GM12878 (cell line): ENCODE data around the gene EIF2B5. TPM values are rescaled to one million over a fixed set of nuclear protein-coding genes. Genes with fewer than 3 reads are reported as not detected.

Experiments used
- ATAC-seq: fragments of 200-7000 bp; cut with Tn5 transposase; 3 replicates; pipeline ENCODE4 v1.9.1; 2020; ENCODE audit warnings: mild to moderate bottlenecking, moderate library complexity
- BruUV-seq: library from RNA; stranded (reverse); fragments of 400-500 nt; replicated peaks from 2 replicates; lab custom pipeline; 2021; lab: Mats Ljungman, UMichigan
- CTCF ChIA-PET: fragments of 300-600 bp; sonication (Branson Sonifier 250); formaldehyde crosslinking; extraction: SDS; loops from one replicate; lab custom pipeline; 2021; ENCODE audit warnings: inconsistent platforms; lab: Yijun Ruan, JAX
- POLR2A ChIA-PET: fragments of 350-600 bp; formaldehyde crosslinking; extraction: SDS; loops from one replicate; lab custom pipeline; 2021; ENCODE audit warnings: inconsistent platforms; lab: Charles Lee
- RAD21 ChIA-PET: fragments of 300-600 bp; sonication (Branson Sonifier 250); formaldehyde crosslinking; loops from one replicate; lab custom pipeline; 2023; ENCODE audit warnings: antibody characterized with exemption; ENCODE audit not compliant: unreplicated experiment; lab: Charles Lee
- SMC1A ChIA-PET: fragments of 300-600 bp; sonication (Branson Sonifier 250); formaldehyde crosslinking; loops from one replicate; lab custom pipeline; 2023; ENCODE audit not compliant: unreplicated experiment, uncharacterized antibody; lab: Charles Lee
- DNase-seq: peaks from one replicate; pipeline ENCODE4 v3.0.0-alpha.2; 2011; ENCODE audit warnings: low read depth, low spot score
- FAIRE-seq: peaks from 3 replicates; lab custom pipeline; 2011; peaks lifted over from hg19 to GRCh38; lab: Jason Lieb, UNC
- H2AFZ ChIP-seq: 2 replicates; pipeline ENCODE4 v1.6.0; 2011; ENCODE audit warnings: low read depth, low read length, control low read depth; ENCODE audit not compliant: control insufficient read depth
- H3K27ac ChIP-seq: 2 replicates; pipeline ENCODE4 v1.5.1; 2011; ENCODE audit warnings: control low read depth; ENCODE audit not compliant: control insufficient read depth, insufficient read depth
- H3K27me3 ChIP-seq, 2 experiments: replicated peaks in 1 of 2; 2 replicates each; pipeline versions ENCODE4 v1.6.0 to v1.6.1; 2011; ENCODE audit warnings: low read length in 1 of 2; ENCODE audit not compliant: control insufficient read depth in 2 of 2, insufficient read depth in 2 of 2
- H3K36me3 ChIP-seq, 2 experiments: 2 replicates each; pipeline ENCODE4 v1.5.1; 2011; ENCODE audit warnings: low read length in 1 of 2; ENCODE audit not compliant: control insufficient read depth in 2 of 2, insufficient read depth in 2 of 2
- H3K4me1 ChIP-seq: 2 replicates; pipeline ENCODE4 v1.6.1; 2011; ENCODE audit warnings: mild to moderate bottlenecking, low read length, moderate library complexity, mixed read lengths; ENCODE audit not compliant: control insufficient read depth, insufficient read depth
- H3K4me2 ChIP-seq: 2 replicates; pipeline ENCODE4 v1.6.0; 2011; ENCODE audit warnings: control low read depth; ENCODE audit not compliant: control insufficient read depth, insufficient read depth
- H3K4me3 ChIP-seq: fragments of 200-600 bp; sonication (generic); 2 replicates; pipeline ENCODE4 v1.5.1; 2016
- H3K79me2 ChIP-seq: 2 replicates; pipeline ENCODE4 v1.6.0; 2011; ENCODE audit warnings: low read length; ENCODE audit not compliant: control insufficient read depth, insufficient read depth
- H3K9ac ChIP-seq: 2 replicates; pipeline ENCODE4 v1.8.0; 2011; ENCODE audit warnings: low read length, control low read depth, mixed read lengths; ENCODE audit not compliant: control insufficient read depth, insufficient read depth
- H3K9me3 ChIP-seq: replicated peaks from 3 replicates; pipeline ENCODE4 v1.5.1; 2011; ENCODE audit warnings: mild to moderate bottlenecking, low read length; ENCODE audit not compliant: control insufficient read depth, insufficient read depth
- H4K20me1 ChIP-seq: 2 replicates; pipeline ENCODE4 v1.6.0; 2011; ENCODE audit not compliant: control insufficient read depth, insufficient read depth
- BCL11A ChIP-seq: IDR thresholded peaks from 2 replicates; pipeline ENCODE4 v1.6.1; 2011; ENCODE audit warnings: low read depth, low read length
- BHLHE40 ChIP-seq, 2 experiments: fragments of 450-650 bp in 1 of 2; IDR thresholded peaks; 2 replicates each; pipeline ENCODE4 v1.6.1; 2011 to 2017; ENCODE audit warnings: low read depth in 2 of 2, borderline replicate concordance in 1 of 2, improper control_type of control experiment in 1 of 2, low read length in 1 of 2, mild to moderate bottlenecking in 1 of 2
- HDAC2 ChIP-seq: fragments of 200-600 bp; sonication (generic); IDR thresholded peaks from 2 replicates; pipeline ENCODE4 v1.6.1; 2017
- PML ChIP-seq: IDR thresholded peaks from 2 replicates; pipeline ENCODE4 v1.6.1; 2012; ENCODE audit warnings: low read length, inconsistent platforms
- POLR2AphosphoS2 ChIP-seq: IDR thresholded peaks from 2 replicates; pipeline ENCODE4 v1.6.1; 2011; ENCODE audit warnings: low read depth, mild to moderate bottlenecking, low read length, improper control_type of control experiment, moderate library complexity
- SPI1 ChIP-seq: IDR thresholded peaks from 2 replicates; pipeline ENCODE4 v1.6.1; 2011; ENCODE audit warnings: low read depth, mild to moderate bottlenecking, low read length, moderate library complexity, borderline replicate concordance; ENCODE audit not compliant: insufficient read depth
- STAT1 ChIP-seq: fragments of 450-650 bp; conservative IDR thresholded peaks from 2 replicates; pipeline ENCODE4 v1.6.1; 2014; ENCODE audit warnings: antibody characterized with exemption, mild to moderate bottlenecking
- WGBS: methylation state at CpG from one replicate; pipeline ENCODE4 v1.1.6; 2016; ENCODE audit warnings: low lambda C conversion rate; ENCODE audit not compliant: insufficient replicate concordance, insufficient coverage; ENCODE audit errors: missing lambda C conversion rate; 5-methylcytosine and 5-hydroxymethylcytosine counted together
- in situ Hi-C: fragments of 300-500 bp; cut with MboI; formaldehyde crosslinking; loops from 9 replicates; pipeline ENCODE4 v1.14.3; 2018; ENCODE audit warnings: mixed read lengths
- intact Hi-C: fragments of 100-400 bp; cut with micrococcal nuclease; formaldehyde crosslinking; loops from one replicate; pipeline ENCODE4 v1.14.2; 2022; ENCODE audit not compliant: unreplicated experiment
- polyA plus RNA-seq, 11 experiments: library from polyadenylated mRNA; depleted of rRNA in 4 of 11; unstranded in 6 of 11; stranded (reverse) in 5 of 11; fragments of >200 nt; fragmentation: Nextera tagmentation in 4 of 11; fragmentation: Illumina TruSeq in 1 of 11; extraction: Ambion mirVana in 4 of 11; extraction: Trizol in 1 of 11; gene quantifications; 1 replicate in 1 of 11; 2 replicates in 10 of 11; pipeline versions ENCODE4 v1.2.1 to v1.2.3, GENCODE V29; 2011 to 2016; ENCODE audit warnings: inconsistent platforms in 2 of 11, missing spikeins in 2 of 11, low read depth in 1 of 11
- total RNA-seq, 4 experiments: library from RNA; depleted of rRNA in 3 of 4; stranded (reverse); fragments of >200 nt in 3 of 4; fragmentation: Illumina TruSeq in 1 of 4; extraction: Trizol in 1 of 4; gene quantifications; 2 replicates each; pipeline versions ENCODE4 v1.2.1 to v1.2.3, GENCODE V29; 2013 to 2021
- TF ChIP-seq, protein P1 (sequence below): IDR thresholded peaks from 2 replicates; pipeline ENCODE4 v1.6.1; 2011; ENCODE audit warnings: mild to moderate bottlenecking, low read depth, low read length, moderate library complexity; ENCODE audit not compliant: insufficient replicate concordance
- TF ChIP-seq, protein P2 (sequence below): fragments of 450-650 bp; IDR thresholded peaks from 2 replicates; pipeline ENCODE4 v1.6.1; 2018; ENCODE audit warnings: borderline replicate concordance, mild to moderate bottlenecking; ENCODE audit not compliant: partially characterized antibody

The EIF2B5 gene
- total and polyA plus RNA-seq, 10 of the 15 experiments (the other 5 are each of a cell fraction or from before 2014, with no cell fraction given): 13.7 to 82.7 (median 52.2) TPM

DNA sequence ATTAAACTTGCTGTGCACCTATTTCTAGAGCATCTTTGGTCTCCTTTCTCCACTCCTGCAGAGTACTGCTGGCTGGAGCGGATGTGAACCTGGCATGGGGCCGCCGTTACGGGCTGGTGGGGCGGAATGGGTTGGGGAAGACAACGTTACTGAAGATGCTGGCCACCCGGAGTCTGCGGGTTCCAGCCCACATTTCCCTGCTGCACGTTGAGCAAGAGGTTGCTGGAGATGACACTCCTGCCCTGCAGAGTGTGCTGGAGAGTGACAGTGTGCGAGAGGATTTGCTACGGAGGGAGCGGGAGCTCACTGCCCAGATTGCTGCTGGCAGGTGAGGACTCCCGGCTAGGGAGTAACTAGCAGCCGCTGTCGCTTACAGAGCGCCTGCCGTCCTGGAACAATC is 52.9 kb downstream of the EIF2B5 start:
- no peak for ATAC-seq
- no TSS peak for BruUV-seq
- ChIA-PET POLR2A (interaction anchor here (0.6 kb wide), 1 partner anchor 1192 kb away, joined by 4 read pairs; no protein-coding TSS in a partner anchor), SMC1A (no interaction called here), RAD21 (no interaction called here), CTCF (no interaction called here)
- FAIRE-seq: no peak
- Histone ChIP-seq H4K20me1 (peaks cover 3% of the 10 kb centered on the region; the same call in 1 of the 2 replicates), H2AFZ (no peak overlapping the region), H3K4me1 (0 out of 2 replicates have a peak, but pooled peaks cover 4% of the 10 kb centered on the region), H3K4me2 (no peak overlapping the region), H3K9me3 (no peaks in the 10 kb centered on the region), H3K79me2 (peaks cover 27% of the 10 kb centered on the region), H3K27ac (no peak overlapping the region), H3K27me3 (no peaks in the 10 kb centered on the region), H3K9ac (no peak overlapping the region), H3K4me3 (no peak overlapping the region), H3K36me3 (peaks cover 6 to 11% of the 10 kb centered on the region in 2 experiments; a peak in 3 of 4 replicates)
- no peak for DNase-seq
- TF ChIP-seq, protein P1, sequence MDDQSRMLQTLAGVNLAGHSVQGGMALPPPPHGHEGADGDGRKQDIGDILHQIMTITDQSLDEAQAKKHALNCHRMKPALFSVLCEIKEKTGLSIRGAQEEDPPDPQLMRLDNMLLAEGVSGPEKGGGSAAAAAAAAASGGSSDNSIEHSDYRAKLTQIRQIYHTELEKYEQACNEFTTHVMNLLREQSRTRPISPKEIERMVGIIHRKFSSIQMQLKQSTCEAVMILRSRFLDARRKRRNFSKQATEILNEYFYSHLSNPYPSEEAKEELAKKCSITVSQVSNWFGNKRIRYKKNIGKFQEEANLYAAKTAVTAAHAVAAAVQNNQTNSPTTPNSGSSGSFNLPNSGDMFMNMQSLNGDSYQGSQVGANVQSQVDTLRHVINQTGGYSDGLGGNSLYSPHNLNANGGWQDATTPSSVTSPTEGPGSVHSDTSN: no peak
- no peak for TF ChIP-seq BHLHE40 (IDR thresholded peaks at IDR 0.05; ENCODE audit: borderline replicate concordance in 1 of 2, low read depth in 2 of 2, low read length in 1 of 2)
- TF ChIP-seq POLR2AphosphoS2: no peak
- TF ChIP-seq SPI1: no peak
- no peak for TF ChIP-seq STAT1
- no peak for TF ChIP-seq HDAC2
- TF ChIP-seq PML: no peak
- no peak for TF ChIP-seq BCL11A
- TF ChIP-seq, protein P2, sequence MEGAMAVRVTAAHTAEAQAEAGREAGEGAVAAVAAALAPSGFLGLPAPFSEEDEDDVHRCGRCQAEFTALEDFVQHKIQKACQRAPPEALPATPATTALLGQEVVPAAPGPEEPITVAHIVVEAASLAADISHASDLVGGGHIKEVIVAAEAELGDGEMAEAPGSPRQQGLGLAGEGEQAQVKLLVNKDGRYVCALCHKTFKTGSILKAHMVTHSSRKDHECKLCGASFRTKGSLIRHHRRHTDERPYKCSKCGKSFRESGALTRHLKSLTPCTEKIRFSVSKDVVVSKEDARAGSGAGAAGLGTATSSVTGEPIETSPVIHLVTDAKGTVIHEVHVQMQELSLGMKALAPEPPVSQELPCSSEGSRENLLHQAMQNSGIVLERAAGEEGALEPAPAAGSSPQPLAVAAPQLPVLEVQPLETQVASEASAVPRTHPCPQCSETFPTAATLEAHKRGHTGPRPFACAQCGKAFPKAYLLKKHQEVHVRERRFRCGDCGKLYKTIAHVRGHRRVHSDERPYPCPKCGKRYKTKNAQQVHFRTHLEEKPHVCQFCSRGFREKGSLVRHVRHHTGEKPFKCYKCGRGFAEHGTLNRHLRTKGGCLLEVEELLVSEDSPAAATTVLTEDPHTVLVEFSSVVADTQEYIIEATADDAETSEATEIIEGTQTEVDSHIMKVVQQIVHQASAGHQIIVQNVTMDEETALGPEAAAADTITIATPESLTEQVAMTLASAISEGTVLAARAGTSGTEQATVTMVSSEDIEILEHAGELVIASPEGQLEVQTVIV: no peak
- in situ Hi-C loops (no loop called here), intact Hi-C loops (no loop called here)
- WGBS: 98% methylated on average over 17 of the region's 17 CpGs
